ENCODE data around the gene ZCCHC3. TPM values are rescaled to one million over a fixed set of nuclear protein-coding genes. Genes with fewer than 3 reads are reported as not detected.
"Not testable (repeated sequence)": the region's sequence is repeated elsewhere in the genome, so short reads cannot be mapped to it uniquely, and the experiment has no call there.

ZCCHC3 gene, protein sequence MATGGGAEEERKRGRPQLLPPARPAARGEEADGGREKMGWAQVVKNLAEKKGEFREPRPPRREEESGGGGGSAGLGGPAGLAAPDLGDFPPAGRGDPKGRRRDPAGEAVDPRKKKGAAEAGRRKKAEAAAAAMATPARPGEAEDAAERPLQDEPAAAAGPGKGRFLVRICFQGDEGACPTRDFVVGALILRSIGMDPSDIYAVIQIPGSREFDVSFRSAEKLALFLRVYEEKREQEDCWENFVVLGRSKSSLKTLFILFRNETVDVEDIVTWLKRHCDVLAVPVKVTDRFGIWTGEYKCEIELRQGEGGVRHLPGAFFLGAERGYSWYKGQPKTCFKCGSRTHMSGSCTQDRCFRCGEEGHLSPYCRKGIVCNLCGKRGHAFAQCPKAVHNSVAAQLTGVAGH
- 23.7 and 24.6 TPM in 2 replicates for total RNA-seq

DNA sequence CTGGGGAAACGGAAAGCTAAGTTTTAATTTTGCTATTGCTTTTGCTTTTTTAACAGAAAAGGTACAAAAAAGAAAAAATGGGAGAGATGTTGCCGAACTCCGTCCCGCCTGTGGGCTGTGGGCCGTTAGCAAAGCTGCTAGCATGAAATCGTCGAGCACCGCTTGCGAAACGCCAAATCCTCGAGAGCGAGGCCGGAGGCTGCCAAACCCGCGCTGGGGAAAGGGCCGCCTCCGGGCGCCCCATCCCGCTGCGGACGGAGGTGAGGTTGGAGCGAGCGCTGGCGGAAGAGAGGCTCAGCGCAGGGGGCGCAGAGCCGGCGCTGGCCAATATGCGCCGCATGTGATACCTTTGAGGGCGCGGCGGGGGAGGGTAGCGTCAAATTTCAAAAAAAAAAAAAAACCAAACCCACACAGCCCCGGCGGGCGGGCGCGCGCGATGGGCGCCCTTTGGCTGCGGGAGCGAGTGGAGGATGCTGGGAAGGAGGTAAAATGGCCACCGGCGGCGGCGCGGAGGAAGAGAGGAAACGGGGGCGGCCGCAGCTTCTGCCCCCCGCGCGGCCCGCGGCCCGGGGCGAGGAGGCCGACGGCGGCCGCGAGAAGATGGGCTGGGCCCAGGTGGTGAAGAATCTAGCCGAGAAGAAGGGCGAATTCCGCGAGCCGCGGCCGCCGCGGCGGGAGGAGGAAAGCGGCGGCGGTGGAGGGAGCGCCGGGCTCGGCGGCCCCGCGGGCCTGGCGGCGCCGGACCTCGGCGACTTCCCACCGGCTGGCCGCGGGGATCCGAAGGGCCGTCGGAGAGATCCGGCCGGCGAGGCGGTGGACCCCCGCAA lies at the start of gene ZCCHC3:
Gene ZCCHC3, plus strand, starts transcription at position 473 of the 827 bp plus-strand sequence. Its CDS starts 17 bp downstream, at position 490.
- Mint-ChIP-seq H3K27me3 (peaks cover 1% of the 10 kb centered on the region), H3K36me3 (ENCODE audit: low read depth) (peaks cover 38% of the 10 kb centered on the region), H3K4me1 (peaks cover 40% of the 10 kb centered on the region), H3K9me3 (no peaks in the 10 kb centered on the region), H3K27ac (peak within 1 kb of the TSS; percentile 100), H3K4me3 (peak within 1 kb of the TSS; percentile 98)
- intact Hi-C loops (cut with micrococcal nuclease): loop anchor here (1.0 to 2.0 kb wide), 4 partner anchors 13 to 111 kb away; partner anchors contain the start of genes RBCK1 and SOX12
- DNase-seq: peak; percentile 96

DNA sequence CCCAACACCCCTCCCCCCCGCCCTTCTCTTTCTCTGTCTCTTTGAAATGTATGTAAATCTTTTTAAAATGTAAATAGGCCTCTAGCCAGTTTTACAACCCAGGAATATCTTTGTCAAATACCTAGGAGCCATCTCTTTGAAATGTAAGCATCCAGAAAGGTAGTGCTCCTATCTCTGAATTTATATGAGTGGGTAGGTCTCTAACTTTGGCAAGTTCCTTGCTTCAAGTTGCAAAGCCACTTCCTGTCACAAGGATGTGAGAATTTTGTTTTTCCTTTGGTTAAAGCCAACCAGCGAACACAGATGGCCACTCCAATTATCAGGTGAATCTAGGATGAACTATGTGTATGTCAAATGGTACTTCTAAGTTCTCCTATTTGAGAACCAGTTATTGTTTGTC lies 46.0 kb upstream of the ZCCHC3 start:
- no peak for DNase-seq
- intact Hi-C loops (cut with micrococcal nuclease): no loop called here
- H3K27me3 Mint-ChIP-seq: no peaks in the 10 kb centered on the region

DNA sequence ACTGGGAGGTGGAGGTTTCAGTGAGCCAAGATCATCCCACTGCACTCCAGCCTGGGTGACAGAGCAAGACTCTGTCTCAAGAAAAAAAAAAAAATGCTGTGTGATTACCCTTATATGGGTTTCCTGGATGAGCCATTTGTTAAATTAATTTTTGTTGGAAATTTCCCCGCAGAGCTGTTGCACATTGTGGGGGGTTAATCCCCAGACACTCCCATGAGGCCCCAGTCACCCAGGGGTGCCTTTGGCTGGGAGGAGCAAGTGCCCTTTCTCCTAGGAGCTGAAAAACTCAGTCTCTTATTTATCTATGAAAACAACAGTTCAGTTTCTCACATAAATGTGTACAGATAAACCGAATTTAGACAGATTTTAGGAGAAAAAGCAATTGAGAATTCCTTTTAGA lies 44.6 kb upstream of the ZCCHC3 start:
- Mint-ChIP-seq H3K27ac (no peak overlapping the region), H3K9me3 (no peaks in the 10 kb centered on the region), H3K4me1 (peaks cover 7% of the 10 kb centered on the region), H3K36me3 (ENCODE audit: low read depth) (no peaks in the 10 kb centered on the region), H3K4me3 (no peak overlapping the region), H3K27me3 (peaks cover 4% of the 10 kb centered on the region)
- intact Hi-C loops (cut with micrococcal nuclease): no loop called here
- DNase-seq: no peak

More for the DNA sequence above, 46.0 kb upstream of the ZCCHC3 start:
- H3K27ac Mint-ChIP-seq: no peak overlapping the region
- no peak overlapping the region for H3K4me3 Mint-ChIP-seq
- H3K36me3 Mint-ChIP-seq (ENCODE audit: low read depth): no peaks in the 10 kb centered on the region
- peaks cover 5% of the 10 kb centered on the region for H3K9me3 Mint-ChIP-seq
- H3K4me1 Mint-ChIP-seq: peaks cover 7% of the 10 kb centered on the region

DNA sequence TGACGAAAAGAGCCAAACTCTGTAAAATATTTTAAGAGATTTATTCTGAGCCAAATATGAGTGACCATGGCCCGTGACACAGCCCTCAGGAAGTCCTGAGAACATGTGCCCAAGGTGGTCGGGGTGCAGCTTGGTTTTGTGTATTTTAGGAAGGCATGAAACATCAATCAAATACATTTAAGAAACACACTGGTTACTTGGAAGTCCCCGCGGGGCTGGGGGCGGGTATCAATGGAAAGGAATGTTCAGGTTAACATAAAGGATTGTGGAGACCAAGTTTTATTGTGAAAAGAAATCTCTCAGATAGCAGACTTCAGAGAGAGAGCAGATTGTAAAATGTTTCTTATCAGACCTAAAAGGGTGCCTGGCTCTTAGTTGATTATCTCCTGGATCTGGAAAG lies 43.9 kb upstream of the ZCCHC3 start:
- H3K9me3 Mint-ChIP-seq; DNase-seq; H3K4me3 Mint-ChIP-seq; H3K27me3 Mint-ChIP-seq; H3K36me3 Mint-ChIP-seq (ENCODE audit: low read depth); intact Hi-C loops (cut with micrococcal nuclease): not testable (repeated sequence)
- Mint-ChIP-seq H3K27ac (peak overlapping the region; percentile 49), H3K4me1 (peaks cover 10% of the 10 kb centered on the region)

DNA sequence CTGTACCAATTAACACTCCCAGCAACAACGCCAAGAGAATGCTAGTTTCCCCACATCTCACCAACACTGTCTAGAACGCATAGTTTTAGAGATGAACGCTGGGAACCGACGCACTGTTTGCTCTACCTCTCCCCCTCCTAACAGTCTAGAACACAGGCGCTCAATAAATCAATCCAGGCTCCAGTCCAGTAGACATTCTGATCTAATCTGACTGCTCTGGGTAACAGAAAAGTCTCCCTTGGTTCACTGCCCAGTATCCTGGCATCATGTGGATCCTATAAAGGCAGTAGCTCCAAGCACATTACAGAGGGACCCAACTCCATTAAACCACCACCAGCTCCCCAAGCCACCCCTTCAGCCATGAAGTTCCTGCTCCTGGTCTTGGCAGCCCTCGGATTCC lies 40.0 kb upstream of the ZCCHC3 start, which contains the start of gene DEFB132:
Gene DEFB132, plus strand, starts transcription at position 306 of the 400 bp plus-strand sequence. Its CDS starts 55 bp downstream, at position 361.
- Mint-ChIP-seq H3K27ac (no peak within 1 kb of the TSS), H3K4me3 (no peak within 1 kb of the TSS), H3K9me3 (no peaks in the 10 kb centered on the region), H3K4me1 (peaks cover 13% of the 10 kb centered on the region), H3K36me3 (ENCODE audit: low read depth) (no peaks in the 10 kb centered on the region), H3K27me3 (peaks cover 6% of the 10 kb centered on the region)
- intact Hi-C loops (cut with micrococcal nuclease): no loop called here
- no peak for DNase-seq

DNA sequence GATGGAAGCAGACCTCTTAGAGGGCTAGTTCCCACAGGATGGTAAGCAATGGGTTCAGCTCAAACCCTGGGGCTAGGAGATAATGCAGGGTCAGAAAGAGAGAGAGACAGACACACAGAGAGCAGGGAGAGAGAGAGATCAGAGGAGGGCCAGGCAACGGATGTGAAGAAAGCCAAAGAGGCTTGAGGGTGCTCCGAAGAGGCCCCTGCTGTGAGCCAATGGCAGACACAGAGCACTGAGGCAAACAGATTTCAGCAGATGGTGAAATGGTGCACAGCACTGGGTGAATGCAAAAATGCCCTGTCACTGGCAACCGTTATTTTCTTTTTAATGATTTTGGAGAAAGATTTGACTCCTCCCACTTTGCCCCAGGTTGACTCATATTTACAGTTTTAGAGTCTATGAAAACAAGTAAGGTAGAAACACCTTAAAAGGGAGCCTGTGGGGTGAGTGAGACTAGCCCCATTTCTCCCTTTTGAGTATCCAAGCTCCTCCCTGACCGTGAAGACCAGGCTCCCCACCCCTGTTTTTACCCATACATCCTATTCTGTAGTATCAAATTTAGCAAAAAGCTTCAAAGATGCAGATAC lies 39.0 kb upstream of the ZCCHC3 start:
- intact Hi-C loops (cut with micrococcal nuclease): no loop called here
- DNase-seq: no peak
- H3K4me3 Mint-ChIP-seq: no peak overlapping the region

DNA sequence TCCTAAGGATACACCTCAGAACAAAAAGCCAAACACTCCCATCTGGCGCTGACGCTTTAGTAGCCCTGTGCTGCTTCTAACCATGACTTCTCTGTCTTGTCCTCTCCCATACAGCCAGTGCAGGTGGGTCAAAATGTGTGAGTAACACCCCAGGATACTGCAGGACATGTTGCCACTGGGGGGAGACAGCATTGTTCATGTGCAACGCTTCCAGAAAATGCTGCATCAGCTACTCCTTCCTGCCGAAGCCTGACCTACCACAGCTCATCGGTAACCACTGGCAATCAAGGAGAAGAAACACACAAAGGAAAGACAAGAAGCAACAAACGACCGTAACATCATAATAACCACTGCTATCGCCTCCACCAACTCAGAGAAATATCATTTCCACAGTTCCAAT lies 38.4 kb upstream of the ZCCHC3 start:
- no peaks in the 10 kb centered on the region for H3K36me3 Mint-ChIP-seq (ENCODE audit: low read depth)
- no peak overlapping the region for H3K27ac Mint-ChIP-seq
- no peak overlapping the region for H3K4me3 Mint-ChIP-seq
- H3K4me1 Mint-ChIP-seq: peaks cover 13% of the 10 kb centered on the region
- intact Hi-C loops (cut with micrococcal nuclease): no loop called here
- no peaks in the 10 kb centered on the region for H3K9me3 Mint-ChIP-seq
- DNase-seq: no peak
- H3K27me3 Mint-ChIP-seq: peaks cover 6% of the 10 kb centered on the region

More for the DNA sequence above, 39.0 kb upstream of the ZCCHC3 start:
- Mint-ChIP-seq H3K9me3 (no peaks in the 10 kb centered on the region), H3K36me3 (ENCODE audit: low read depth) (no peaks in the 10 kb centered on the region), H3K27ac (no peak overlapping the region), H3K4me1 (peaks cover 13% of the 10 kb centered on the region), H3K27me3 (peaks cover 6% of the 10 kb centered on the region)

DNA sequence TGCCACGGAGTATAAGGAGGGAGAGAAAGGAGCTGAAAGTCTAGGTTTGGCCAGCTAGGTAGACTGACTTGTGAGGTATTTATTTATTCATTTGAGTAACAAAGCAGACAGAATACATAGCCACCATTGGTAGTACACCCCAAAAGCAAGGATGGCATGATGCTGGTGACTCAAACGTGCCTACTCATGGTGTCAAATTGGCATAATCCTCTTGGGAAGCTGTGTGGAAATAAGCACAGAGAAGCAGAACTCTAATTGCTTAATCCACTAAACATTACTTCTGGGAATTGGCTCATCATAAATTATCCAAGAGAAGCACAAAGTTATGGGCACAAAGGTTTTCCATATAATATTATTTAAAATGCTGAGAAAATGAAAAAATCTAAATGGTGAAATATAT lies 37.4 kb upstream of the ZCCHC3 start:
- intact Hi-C loops (cut with micrococcal nuclease): no loop called here
- DNase-seq: no peak
- Mint-ChIP-seq H3K36me3 (ENCODE audit: low read depth) (no peaks in the 10 kb centered on the region), H3K4me1 (peaks cover 13% of the 10 kb centered on the region), H3K27ac (no peak overlapping the region), H3K4me3 (no peak overlapping the region), H3K9me3 (no peaks in the 10 kb centered on the region), H3K27me3 (peaks cover 6% of the 10 kb centered on the region)

DNA sequence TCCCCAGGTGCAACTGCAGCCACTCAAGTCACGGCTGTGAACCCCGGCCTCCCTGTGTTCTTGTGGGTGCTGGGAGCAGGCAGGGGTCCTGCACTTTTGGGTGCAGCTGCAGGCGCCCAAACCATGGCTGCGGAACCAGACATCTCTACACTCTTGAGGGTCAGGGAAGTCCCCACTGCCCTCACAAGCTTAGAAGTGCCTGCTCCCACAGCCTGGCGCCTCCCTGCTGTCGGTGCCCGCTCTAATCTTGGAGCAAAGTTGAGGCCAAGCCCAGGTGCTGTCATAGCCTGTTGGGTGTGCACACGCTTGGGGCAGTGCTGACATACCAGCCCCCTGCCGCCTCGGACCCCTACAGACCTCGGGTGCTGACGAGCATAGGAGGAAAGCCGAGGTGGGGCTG lies 33.7 kb upstream of the ZCCHC3 start:
- no peak for DNase-seq
- no peaks in the 10 kb centered on the region for H3K9me3 Mint-ChIP-seq
- no peaks in the 10 kb centered on the region for H3K36me3 Mint-ChIP-seq (ENCODE audit: low read depth)
- intact Hi-C loops (cut with micrococcal nuclease): no loop called here
- H3K4me1 Mint-ChIP-seq: peaks cover 18% of the 10 kb centered on the region
- H3K27ac Mint-ChIP-seq: no peak overlapping the region
- peaks cover 13% of the 10 kb centered on the region for H3K27me3 Mint-ChIP-seq
- no peak overlapping the region for H3K4me3 Mint-ChIP-seq

DNA sequence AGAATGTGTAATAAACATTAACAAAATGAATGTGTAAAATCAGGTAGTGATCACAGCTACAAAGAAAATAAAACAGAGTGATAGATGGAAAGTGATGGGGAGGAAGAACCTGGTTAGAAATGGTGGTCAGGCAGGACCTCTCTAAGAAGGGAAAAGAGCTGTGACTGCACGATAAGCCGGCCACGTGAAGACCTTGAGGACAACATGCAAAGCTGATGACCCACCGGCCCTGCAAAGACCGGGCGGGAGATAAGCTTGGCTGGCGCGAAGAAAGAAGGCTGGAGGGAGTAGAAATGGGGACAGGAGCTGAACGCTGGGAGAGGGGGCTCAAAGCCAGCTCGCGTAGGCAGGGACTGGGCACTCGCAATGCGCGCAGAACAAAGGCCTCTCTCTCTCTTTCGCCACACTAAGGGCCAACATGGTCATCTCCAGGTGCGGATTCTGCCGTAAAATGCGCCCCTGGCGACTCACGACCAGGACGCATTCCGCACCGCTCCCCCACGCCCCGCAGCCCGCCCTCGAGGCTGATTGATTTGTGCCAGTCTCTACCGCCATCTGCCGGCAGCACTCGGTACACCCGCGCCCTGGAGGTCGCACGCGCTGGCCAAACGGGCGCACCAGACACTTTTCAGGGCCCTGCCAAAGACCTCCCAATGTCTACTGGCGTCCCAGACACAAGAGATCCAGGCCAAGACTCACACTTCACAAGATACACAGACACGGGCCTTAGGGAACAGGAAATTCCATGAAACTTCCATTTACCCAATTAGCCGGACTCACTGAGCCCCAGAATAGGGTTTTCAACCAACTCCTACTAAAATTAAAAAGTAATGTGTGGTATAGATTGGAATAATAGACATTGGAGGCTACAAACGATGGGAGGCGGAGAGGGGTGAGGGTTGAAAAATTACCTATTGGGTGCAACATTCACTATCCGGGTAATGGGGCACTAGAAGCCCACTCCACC lies 30.5 kb upstream of the ZCCHC3 start:
- Mint-ChIP-seq H3K9me3 (no peaks in the 10 kb centered on the region), H3K4me3 (peak overlapping the region; percentile 80), H3K27me3 (peaks cover 10% of the 10 kb centered on the region), H3K4me1 (peaks cover 11% of the 10 kb centered on the region), H3K36me3 (ENCODE audit: low read depth) (no peaks in the 10 kb centered on the region), H3K27ac (peak overlapping the region; percentile 42)
- peak; percentile 96 for DNase-seq
- intact Hi-C loops (cut with micrococcal nuclease): loop anchor here (1.0 to 2.0 kb wide), 4 partner anchors 23 to 64 kb away; partner anchors contain the start of gene C20orf96

DNA sequence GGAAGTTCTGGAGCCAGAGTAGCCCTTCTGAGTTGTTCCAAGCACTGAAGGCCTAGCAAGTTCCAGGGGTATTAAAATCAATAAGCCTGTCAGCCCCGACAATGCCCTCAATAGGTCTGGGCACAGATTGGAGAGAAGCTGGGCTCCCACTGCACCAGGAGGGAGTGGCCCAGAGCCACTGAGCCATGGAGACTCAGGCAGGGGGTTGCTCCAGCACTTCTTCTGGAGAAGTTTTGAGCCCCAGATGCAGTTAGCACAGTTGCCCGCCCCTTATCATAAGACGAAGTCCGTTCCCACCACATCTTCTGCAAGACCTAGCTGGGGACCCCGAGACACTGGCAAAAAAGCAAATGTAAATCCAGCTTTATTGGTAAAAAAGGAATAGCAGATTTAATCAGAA lies 26.9 kb upstream of the ZCCHC3 start:
- H3K4me1 Mint-ChIP-seq: peaks cover 11% of the 10 kb centered on the region
- H3K4me3 Mint-ChIP-seq: no peak overlapping the region
- DNase-seq: no peak
- no peaks in the 10 kb centered on the region for H3K36me3 Mint-ChIP-seq (ENCODE audit: low read depth)
- H3K9me3 Mint-ChIP-seq: no peaks in the 10 kb centered on the region
- intact Hi-C loops (cut with micrococcal nuclease): no loop called here
- H3K27ac Mint-ChIP-seq: no peak overlapping the region
- H3K27me3 Mint-ChIP-seq: peaks cover 9% of the 10 kb centered on the region

DNA sequence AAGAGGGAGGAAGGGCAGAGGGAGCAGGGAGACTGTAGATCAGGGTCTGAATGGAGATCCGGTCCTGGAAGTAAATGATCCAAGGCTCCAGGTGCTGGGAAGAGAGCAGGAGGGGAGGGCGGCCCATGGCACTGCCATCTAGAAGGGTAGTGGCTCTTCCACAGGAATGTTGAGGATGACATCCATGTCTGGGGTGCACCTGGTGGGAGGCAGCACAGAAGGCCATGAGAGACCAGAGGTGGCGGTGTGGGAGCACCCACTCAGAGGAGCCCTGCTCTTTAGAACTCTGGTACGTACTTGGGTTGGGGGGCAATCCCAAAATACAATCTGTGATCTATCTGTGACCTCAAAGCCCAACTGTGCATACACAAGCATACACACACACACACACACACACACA lies 26.3 kb upstream of the ZCCHC3 start:
- H3K4me1 Mint-ChIP-seq: peaks cover 11% of the 10 kb centered on the region
- no peak overlapping the region for H3K4me3 Mint-ChIP-seq
- H3K36me3 Mint-ChIP-seq (ENCODE audit: low read depth): peaks cover 3% of the 10 kb centered on the region
- intact Hi-C loops (cut with micrococcal nuclease): no loop called here
- no peaks in the 10 kb centered on the region for H3K9me3 Mint-ChIP-seq
- H3K27me3 Mint-ChIP-seq: peaks cover 7% of the 10 kb centered on the region
- DNase-seq: no peak
- H3K27ac Mint-ChIP-seq: no peak overlapping the region

DNA sequence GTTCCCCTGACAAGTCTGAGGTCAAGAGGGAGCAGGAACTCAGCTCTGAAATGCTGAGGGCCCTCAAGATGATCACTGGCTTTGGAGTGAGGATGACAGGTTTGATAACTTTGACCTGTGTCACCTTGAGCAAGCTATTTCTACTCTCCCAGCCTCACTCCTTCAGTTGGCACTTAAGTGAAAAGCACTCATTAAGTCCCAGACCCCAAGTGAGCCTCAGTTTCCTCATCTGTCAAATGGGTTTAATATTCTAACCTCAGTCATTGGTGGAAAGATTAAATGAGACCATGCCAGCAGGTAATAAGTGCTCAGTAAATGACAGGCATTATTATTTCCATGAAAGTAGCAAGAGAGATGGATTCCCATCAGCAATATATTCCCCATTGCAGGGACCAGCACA lies 25.8 kb upstream of the ZCCHC3 start:
- Mint-ChIP-seq H3K4me1 (peaks cover 7% of the 10 kb centered on the region), H3K9me3 (no peaks in the 10 kb centered on the region), H3K27me3 (peaks cover 4% of the 10 kb centered on the region), H3K36me3 (ENCODE audit: low read depth) (peaks cover 6% of the 10 kb centered on the region), H3K27ac (no peak overlapping the region), H3K4me3 (no peak overlapping the region)
- intact Hi-C loops (cut with micrococcal nuclease): no loop called here
- DNase-seq: no peak

Data from activated CD4-positive, alpha-beta T cell treated with anti-CD3 and anti-CD28 coated beads, Interleukin-2, amount 10 ng/mL, durations not matched to agents 24 days and 14 days (primary cell).